Measurements from ENCODE around the gene RND2. TPM values are rescaled to one million over a fixed set of nuclear protein-coding genes. Genes with fewer than 3 reads are reported as not detected.
A peak's percentile ranks its signal among the peaks of the same experiment; 100 is the strongest.

RND2 gene
- total RNA-seq, 2 experiments from 2014 or later, result 0.30 TPM; not detected in 1

DNA sequence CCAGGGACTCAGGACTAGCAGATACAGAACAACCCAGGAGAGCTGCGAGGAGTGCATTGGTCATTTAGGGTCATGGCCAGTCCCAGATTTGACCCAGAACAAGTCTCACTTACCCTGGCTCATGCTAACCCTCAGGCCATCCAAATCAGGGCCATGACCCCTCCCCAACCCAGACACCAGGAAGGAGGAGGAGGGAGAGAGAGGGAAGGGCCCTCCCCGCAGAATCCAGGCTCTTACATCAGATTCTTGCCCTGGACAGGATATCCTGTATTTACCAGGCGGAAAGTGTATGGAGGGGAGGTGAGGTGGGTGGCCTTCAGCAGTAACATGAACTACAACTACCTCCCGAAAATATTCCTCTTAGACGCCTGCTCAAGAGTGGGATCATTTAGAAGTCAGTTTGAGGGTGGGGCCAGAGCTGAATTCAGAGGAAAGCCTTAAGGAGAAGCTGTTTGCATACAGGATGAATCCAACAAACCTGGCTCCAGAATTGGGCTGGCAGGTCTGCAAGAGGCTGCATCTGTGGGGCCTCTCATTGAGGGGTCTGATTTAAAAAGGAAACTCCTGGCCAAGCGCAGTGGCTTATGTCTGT, 4.9 kb upstream of the RND2 start:
- CTCF ChIA-PET (ENCODE audit: unreplicated experiment), result no interaction called here
- H3K9me2 ChIP-seq (ENCODE audit: insufficient read depth, low read length), result no peaks in the 10 kb centered on the region
- no peak overlapping the region for H2AFZ ChIP-seq (ENCODE audit: low read length)
- H3K27ac ChIP-seq (ENCODE audit: low read depth, low read length, poor library complexity, severe bottlenecking), result no peak overlapping the region
- TF ChIP-seq, protein P1, sequence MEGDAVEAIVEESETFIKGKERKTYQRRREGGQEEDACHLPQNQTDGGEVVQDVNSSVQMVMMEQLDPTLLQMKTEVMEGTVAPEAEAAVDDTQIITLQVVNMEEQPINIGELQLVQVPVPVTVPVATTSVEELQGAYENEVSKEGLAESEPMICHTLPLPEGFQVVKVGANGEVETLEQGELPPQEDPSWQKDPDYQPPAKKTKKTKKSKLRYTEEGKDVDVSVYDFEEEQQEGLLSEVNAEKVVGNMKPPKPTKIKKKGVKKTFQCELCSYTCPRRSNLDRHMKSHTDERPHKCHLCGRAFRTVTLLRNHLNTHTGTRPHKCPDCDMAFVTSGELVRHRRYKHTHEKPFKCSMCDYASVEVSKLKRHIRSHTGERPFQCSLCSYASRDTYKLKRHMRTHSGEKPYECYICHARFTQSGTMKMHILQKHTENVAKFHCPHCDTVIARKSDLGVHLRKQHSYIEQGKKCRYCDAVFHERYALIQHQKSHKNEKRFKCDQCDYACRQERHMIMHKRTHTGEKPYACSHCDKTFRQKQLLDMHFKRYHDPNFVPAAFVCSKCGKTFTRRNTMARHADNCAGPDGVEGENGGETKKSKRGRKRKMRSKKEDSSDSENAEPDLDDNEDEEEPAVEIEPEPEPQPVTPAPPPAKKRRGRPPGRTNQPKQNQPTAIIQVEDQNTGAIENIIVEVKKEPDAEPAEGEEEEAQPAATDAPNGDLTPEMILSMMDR (conservative IDR thresholded peaks at IDR 0.05; ENCODE audit: low read length), result no peak
- TF ChIP-seq EZH2phosphoT487 (IDR thresholded peaks at IDR 0.05; ENCODE audit: borderline replicate concordance, low read depth, low read length), result no peak
- BruUV-seq (replicated peaks), result no TSS peak
- no peaks in the 10 kb centered on the region for H3K79me2 ChIP-seq (ENCODE audit: insufficient read depth, low read depth, low read length)
- no peaks in the 10 kb centered on the region for H4K20me1 ChIP-seq (ENCODE audit: insufficient read depth, low read length)
- POLR2A ChIA-PET, result no interaction called here
- H3K4me2 ChIP-seq (ENCODE audit: low read length), result no peak overlapping the region
- peaks cover 19% of the 10 kb centered on the region for H3K4me1 ChIP-seq (ENCODE audit: insufficient read depth, low read length, poor library complexity, severe bottlenecking)
- H3K4me3 ChIP-seq (ENCODE audit: low read depth, low read length, poor library complexity, severe bottlenecking), result no peak overlapping the region
- intact Hi-C loops (cut with micrococcal nuclease; ENCODE audit: unreplicated experiment), result loop anchor here (5.0 kb wide), 1 partner anchor 192 kb away; the partner anchor contains the start of gene TMEM106A
- no peaks in the 10 kb centered on the region for H3K9me3 ChIP-seq (ENCODE audit: low read length)
- no peaks in the 10 kb centered on the region for H3K36me3 ChIP-seq (ENCODE audit: insufficient read depth, low read length)
- DNase-seq (ENCODE audit: low spot score), result no peak

DNA sequence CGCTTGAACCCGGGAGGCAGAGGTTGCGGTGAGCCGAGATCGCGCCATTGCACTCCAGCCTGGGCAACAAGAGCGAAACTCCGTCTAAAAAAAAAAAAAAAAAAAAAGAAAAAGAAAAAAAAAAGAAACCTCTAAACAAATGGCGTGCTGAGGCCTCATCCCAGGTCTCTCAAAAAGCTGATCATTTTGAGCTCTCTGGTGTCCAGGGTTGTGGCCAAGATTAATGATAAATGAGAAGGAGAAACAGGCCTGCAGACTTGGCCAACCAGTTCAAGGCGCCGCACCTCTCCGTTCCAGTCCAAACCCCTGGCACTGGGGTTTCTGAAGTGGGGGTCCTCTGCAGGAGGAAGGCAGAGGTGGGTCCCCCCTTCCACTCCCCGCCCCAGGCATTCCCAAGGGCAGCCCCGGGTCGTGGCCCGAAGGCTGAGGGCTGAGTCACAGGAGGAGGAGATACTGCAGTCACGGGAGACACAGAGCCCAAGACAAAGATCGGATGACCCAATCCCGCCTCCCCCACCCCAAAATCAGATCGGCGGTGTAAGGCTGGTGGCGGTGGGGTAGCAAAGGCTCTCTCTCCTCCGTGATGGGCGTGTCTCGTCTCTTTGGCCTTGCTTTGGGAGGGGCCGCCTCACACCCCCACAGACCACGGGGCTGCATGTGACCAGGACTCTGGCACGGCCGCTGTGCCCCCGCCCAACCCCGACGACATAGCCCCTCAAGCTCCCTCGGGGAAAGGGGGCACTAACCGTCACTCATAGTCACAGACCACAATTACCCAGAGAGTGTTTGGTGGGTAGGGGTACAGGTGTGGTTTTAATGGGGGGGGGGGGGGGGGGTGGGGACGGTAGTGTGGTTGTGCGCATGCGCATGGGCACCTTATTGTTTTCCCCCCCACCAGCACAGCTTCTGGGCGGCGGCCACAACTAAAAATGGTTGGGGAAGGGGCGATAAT, 4.0 kb upstream of the RND2 start:
- H2AFZ ChIP-seq (ENCODE audit: low read length), result peak overlapping the region; percentile 91; the same call in 1 of the 2 replicates
- H3K4me1 ChIP-seq (ENCODE audit: insufficient read depth, low read length, poor library complexity, severe bottlenecking), result peaks cover 19% of the 10 kb centered on the region
- no peaks in the 10 kb centered on the region for H3K9me2 ChIP-seq (ENCODE audit: insufficient read depth, low read length)
- H3K79me2 ChIP-seq (ENCODE audit: insufficient read depth, low read depth, low read length), result no peaks in the 10 kb centered on the region
- peak; percentile 58 for DNase-seq (ENCODE audit: low spot score)
- H3K4me3 ChIP-seq (ENCODE audit: low read depth, low read length, poor library complexity, severe bottlenecking), result peak overlapping the region; percentile 80
- POLR2A ChIA-PET, result interaction anchor here (0.7 kb wide), 1 partner anchor 101 kb away, joined by 4 read pairs; no protein-coding TSS in a partner anchor
- CTCF ChIA-PET (ENCODE audit: unreplicated experiment), result interaction anchor here (0.6 kb wide), 1 partner anchor 612 kb away, joined by 3 read pairs; no protein-coding TSS in a partner anchor
- H3K4me2 ChIP-seq (ENCODE audit: low read length), result peak overlapping the region; percentile 82
- no peaks in the 10 kb centered on the region for H4K20me1 ChIP-seq (ENCODE audit: insufficient read depth, low read length)
- H3K9me3 ChIP-seq (ENCODE audit: low read length), result no peaks in the 10 kb centered on the region
- H3K27ac ChIP-seq (ENCODE audit: low read depth, low read length, poor library complexity, severe bottlenecking), result no peak overlapping the region
- no TSS peak for BruUV-seq (replicated peaks)
- intact Hi-C loops (cut with micrococcal nuclease; ENCODE audit: unreplicated experiment), result loop anchor here (5.0 kb wide), 1 partner anchor 191 kb away; the partner anchor contains the start of gene TMEM106A
- H3K36me3 ChIP-seq (ENCODE audit: insufficient read depth, low read length), result no peaks in the 10 kb centered on the region
- TF ChIP-seq EZH2phosphoT487 (IDR thresholded peaks at IDR 0.05; ENCODE audit: borderline replicate concordance, low read depth, low read length), result no peak
- TF ChIP-seq, protein P1 (conservative IDR thresholded peaks at IDR 0.05; ENCODE audit: low read length), result no peak
